ENCODE data around the gene TLK1. TPM values are rescaled to one million over a fixed set of nuclear protein-coding genes. Genes with fewer than 3 reads are reported as not detected.

TLK1 gene
- total RNA-seq, 1 donor from 2014 or later: 11.8 TPM

- FAIRE-seq: no peak
- TF ChIP-seq CTCF (IDR thresholded peaks at IDR 0.05; ENCODE audit: insufficient read depth, low read length, severe bottlenecking): no peak
- no peak overlapping the region for H3K4me3 ChIP-seq (ENCODE audit: low read depth, low read length)
- no peaks in the 10 kb centered on the region for H3K27me3 ChIP-seq (ENCODE audit: control insufficient read depth, insufficient read depth, low read length)
- H3K36me3 ChIP-seq (ENCODE audit: control insufficient read depth, insufficient read depth, low read length): no peaks in the 10 kb centered on the region
- no peak for DNase-seq (ENCODE audit: low read depth)
Measured at GRCh38 chr2:171066110-171066509, 94.6 kb downstream of the TLK1 start.

- Histone ChIP-seq H3K27me3 (ENCODE audit: control insufficient read depth, insufficient read depth, low read length) (no peaks in the 10 kb centered on the region), H3K4me3 (ENCODE audit: low read depth, low read length) (no peak overlapping the region), H3K36me3 (ENCODE audit: control insufficient read depth, insufficient read depth, low read length) (no peaks in the 10 kb centered on the region)
- DNase-seq (ENCODE audit: low read depth) (no peak), FAIRE-seq (no peak)
- no peak for TF ChIP-seq CTCF (IDR thresholded peaks at IDR 0.05; ENCODE audit: insufficient read depth, low read length, severe bottlenecking)
Measured at GRCh38 chr2:171057575-171057974, 103.1 kb downstream of the TLK1 start.

DNA sequence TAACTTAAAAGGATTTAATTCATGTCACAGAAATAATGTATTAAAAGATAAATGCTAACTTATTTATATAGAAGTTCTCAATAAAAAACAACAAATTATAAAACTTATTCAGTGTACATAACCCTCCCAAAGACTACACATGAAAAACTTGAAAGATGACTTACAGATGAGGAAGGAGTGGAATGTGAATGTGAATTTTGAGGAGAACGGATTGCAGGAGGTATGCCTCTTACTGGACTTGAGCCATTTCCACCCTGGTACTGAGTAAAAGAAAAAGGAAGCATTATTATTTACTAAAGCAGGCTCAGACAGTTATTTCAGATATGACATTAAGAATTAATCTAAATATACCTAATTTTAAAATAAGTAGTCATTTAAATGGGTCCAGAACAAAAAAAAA is 104.4 kb downstream of the TLK1 start:
- Histone ChIP-seq H3K27me3 (ENCODE audit: control insufficient read depth, insufficient read depth, low read length) (no peaks in the 10 kb centered on the region), H3K36me3 (ENCODE audit: control insufficient read depth, insufficient read depth, low read length) (no peaks in the 10 kb centered on the region), H3K4me3 (ENCODE audit: low read depth, low read length) (no peak overlapping the region)
- no peak for TF ChIP-seq CTCF (IDR thresholded peaks at IDR 0.05; ENCODE audit: insufficient read depth, low read length, severe bottlenecking)
- FAIRE-seq (no peak), DNase-seq (ENCODE audit: low read depth) (no peak)

DNA sequence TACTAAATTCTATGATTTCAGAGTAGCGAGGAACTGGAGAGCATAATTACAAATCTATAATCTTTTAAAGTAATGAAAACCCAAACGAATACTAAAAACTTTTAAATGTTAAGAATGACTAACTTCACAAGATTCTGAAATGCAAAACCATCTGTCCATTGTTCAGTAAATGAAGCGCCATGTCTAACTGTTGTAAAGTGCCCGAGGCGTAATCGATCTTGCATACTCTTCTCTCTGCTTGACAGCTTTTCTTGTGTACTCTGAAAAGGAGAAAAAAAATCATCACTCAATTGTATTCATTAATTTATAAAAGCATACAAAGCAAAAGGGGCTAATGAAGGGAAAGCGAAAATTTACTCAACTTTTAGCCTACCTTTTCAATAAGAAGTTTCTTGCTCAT is 111.0 kb downstream of the TLK1 start:
- Histone ChIP-seq H3K27me3 (ENCODE audit: control insufficient read depth, insufficient read depth, low read length) (no peaks in the 10 kb centered on the region), H3K36me3 (ENCODE audit: control insufficient read depth, insufficient read depth, low read length) (peaks cover 3% of the 10 kb centered on the region), H3K4me3 (ENCODE audit: low read depth, low read length) (no peak overlapping the region)
- no peak for TF ChIP-seq CTCF (IDR thresholded peaks at IDR 0.05; ENCODE audit: insufficient read depth, low read length, severe bottlenecking)
- FAIRE-seq (no peak), DNase-seq (ENCODE audit: low read depth) (no peak)

DNA sequence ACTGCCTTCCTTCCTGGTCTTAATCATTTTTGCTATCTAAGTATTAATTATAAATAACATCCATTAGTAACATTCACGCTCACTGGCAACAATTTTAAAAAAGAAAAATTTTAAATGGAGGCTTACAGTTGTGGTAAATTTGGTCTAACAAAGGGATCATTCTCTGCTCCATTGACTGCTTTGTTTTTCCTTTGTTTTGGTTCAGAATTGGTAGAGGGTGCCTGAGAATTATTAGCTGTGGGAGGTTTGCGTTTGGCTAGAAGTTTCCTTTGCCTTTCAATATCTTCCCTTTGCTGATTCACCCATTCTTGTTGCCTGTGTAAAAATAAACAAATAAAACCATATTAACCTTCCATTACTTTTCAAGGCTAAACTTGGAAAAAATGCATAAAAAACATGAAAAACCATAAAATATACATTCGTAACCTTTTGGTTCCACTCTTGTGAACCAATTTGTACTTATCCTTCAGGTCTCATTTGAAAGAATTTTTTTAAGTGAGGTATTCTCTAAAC is 114.6 kb downstream of the TLK1 start:
- peaks cover 4% of the 10 kb centered on the region for H3K36me3 ChIP-seq (ENCODE audit: control insufficient read depth, insufficient read depth, low read length)
- no peaks in the 10 kb centered on the region for H3K27me3 ChIP-seq (ENCODE audit: control insufficient read depth, insufficient read depth, low read length)
- TF ChIP-seq CTCF (IDR thresholded peaks at IDR 0.05; ENCODE audit: insufficient read depth, low read length, severe bottlenecking): no peak
- FAIRE-seq (no peak), DNase-seq (ENCODE audit: low read depth) (no peak)
- no peak overlapping the region for H3K4me3 ChIP-seq (ENCODE audit: low read depth, low read length)

GRCh38 chr2:171044416-171044815 is 116.3 kb downstream of the TLK1 start:
- no peak for FAIRE-seq
- Histone ChIP-seq H3K27me3 (ENCODE audit: control insufficient read depth, insufficient read depth, low read length) (no peaks in the 10 kb centered on the region), H3K4me3 (ENCODE audit: low read depth, low read length) (no peak overlapping the region), H3K36me3 (ENCODE audit: control insufficient read depth, insufficient read depth, low read length) (peaks cover 7% of the 10 kb centered on the region)
- TF ChIP-seq CTCF (IDR thresholded peaks at IDR 0.05; ENCODE audit: insufficient read depth, low read length, severe bottlenecking): no peak
- no peak for DNase-seq (ENCODE audit: low read depth)
